HepG2 (cell line): ENCODE data around the gene LMNTD1. TPM values are rescaled to one million over a fixed set of nuclear protein-coding genes. Genes with fewer than 3 reads are reported as not detected.

Source experiments
- ATAC-seq: fragments of 200-7000 bp; cut with Tn5 transposase; 3 replicates; pipeline ENCODE4 v1.9.1; 2020; ENCODE audit warnings: mild to moderate bottlenecking, moderate library complexity
- BruUV-seq: library from RNA; stranded (reverse); fragments of 400-500 nt; replicated peaks from 2 replicates; lab custom pipeline; 2021; lab: Mats Ljungman, UMichigan
- CTCF ChIA-PET: fragments of 300-600 bp; formaldehyde crosslinking; extraction: SDS; loops from one replicate; lab custom pipeline; 2021; ENCODE audit warnings: low total read pairs, inconsistent platforms, low intra/inter-chr PET ratio; lab: Yijun Ruan, JAX
- POLR2A ChIA-PET: fragments of 350-600 bp; sonication (Branson Sonifier 250); formaldehyde crosslinking; loops from one replicate; lab custom pipeline; 2020; ENCODE audit warnings: antibody characterized with exemption, inconsistent platforms; lab: Yijun Ruan, JAX
- DNase-seq: peaks from one replicate; pipeline ENCODE4 v3.0.0-alpha.2; 2015; ENCODE audit warnings: low spot score
- FAIRE-seq: peaks from 3 replicates; lab custom pipeline; 2011; peaks lifted over from hg19 to GRCh38; lab: Jason Lieb, UNC
- H2AFZ ChIP-seq: one replicate; pipeline ENCODE4 v1.6.1; 2011; ENCODE audit warnings: low read length, inconsistent platforms
- H3K27ac ChIP-seq: fragments of 300-600 bp; 3 replicates; pipeline ENCODE4 v1.8.0; 2011; ENCODE audit warnings: mixed run types, mild to moderate bottlenecking, mixed read lengths, low read length, inconsistent platforms; ENCODE audit not compliant: insufficient read depth; ENCODE audit errors: extremely low read length
- H3K27me3 ChIP-seq, 2 experiments: fragments of 200-600 bp in 1 of 2; 2 replicates in 1 of 2; 3 replicates in 1 of 2; pipeline versions ENCODE4 v1.6.0 to v1.8.0; 2011; ENCODE audit warnings: low read length in 2 of 2, mild to moderate bottlenecking in 2 of 2, moderate library complexity in 2 of 2, inconsistent platforms in 1 of 2; ENCODE audit not compliant: insufficient read depth in 2 of 2, control insufficient read depth in 1 of 2
- H3K36me3 ChIP-seq, 2 experiments: fragments of 200-600 bp in 1 of 2; replicated peaks in 1 of 2; 2 replicates in 1 of 2; 3 replicates in 1 of 2; pipeline versions ENCODE4 v1.5.1 to v1.8.0; 2011; ENCODE audit warnings: low read length in 2 of 2, inconsistent platforms in 1 of 2; ENCODE audit not compliant: insufficient read depth in 2 of 2, control insufficient read depth in 1 of 2
- H3K4me1 ChIP-seq: 2 replicates; pipeline ENCODE4 v1.5.1; 2012; ENCODE audit warnings: low read length, inconsistent platforms; ENCODE audit not compliant: insufficient read depth
- H3K4me2 ChIP-seq: 2 replicates; pipeline ENCODE4 v1.6.0; 2011; ENCODE audit warnings: low read depth, low read length, inconsistent platforms
- H3K4me3 ChIP-seq, 3 experiments: fragments of 200-600 bp in 1 of 3; sonication (generic), shearing (Covaris generic) in 1 of 3; replicated peaks in 1 of 3; 2 replicates each; pipeline ENCODE4 v1.5.1; 2011 to 2016; ENCODE audit warnings: low read length in 3 of 3, inconsistent platforms in 2 of 3, low read depth in 2 of 3, mild to moderate bottlenecking in 2 of 3, control low read depth in 1 of 3, mixed read lengths in 1 of 3; ENCODE audit not compliant: insufficient read depth in 1 of 3
- H3K79me2 ChIP-seq: one replicate; pipeline ENCODE4 v1.6.1; 2011; ENCODE audit warnings: low read length, inconsistent platforms; ENCODE audit not compliant: insufficient read depth
- H3K9ac ChIP-seq: 2 replicates; pipeline ENCODE4 v1.6.0; 2011; ENCODE audit warnings: mild to moderate bottlenecking, low read depth, low read length, inconsistent platforms; ENCODE audit not compliant: insufficient read depth
- H3K9me3 ChIP-seq: 2 replicates; pipeline ENCODE4 v1.5.1; 2012; ENCODE audit warnings: mild to moderate bottlenecking, low read length
- H4K20me1 ChIP-seq: 2 replicates; pipeline ENCODE4 v1.6.0; 2011; ENCODE audit warnings: inconsistent platforms, mild to moderate bottlenecking, low read length, moderate library complexity; ENCODE audit not compliant: insufficient read depth
- ATF3 ChIP-seq: sonication (generic); formaldehyde crosslinking; IDR thresholded peaks from 2 replicates; pipeline ENCODE4 v1.4.0; 2020; ENCODE audit warnings: missing genetic modification reagents
- EEA1 ChIP-seq: sonication (generic); formaldehyde crosslinking; IDR thresholded peaks from 2 replicates; pipeline ENCODE4 v1.5.1; 2020; ENCODE audit warnings: mild to moderate bottlenecking, missing genetic modification reagents, borderline replicate concordance
- GATAD2A ChIP-seq: IDR thresholded peaks from 2 replicates; pipeline ENCODE4 v1.6.1; 2016
- HDAC2 ChIP-seq: sonication (generic); formaldehyde crosslinking; IDR thresholded peaks from 2 replicates; pipeline ENCODE4 v1.4.0; 2020; ENCODE audit warnings: missing genetic modification reagents
- KDM5A ChIP-seq: fragments of 200-600 bp; sonication (generic); IDR thresholded peaks from 2 replicates; pipeline ENCODE4 v1.7.0; 2018; ENCODE audit warnings: antibody characterized with exemption, mild to moderate bottlenecking, low read length, borderline replicate concordance
- RBM39 ChIP-seq: fragments of 200-400 bp; formaldehyde crosslinking; IDR thresholded peaks from one replicate; pipeline ENCODE4 v1.6.1; 2018; ENCODE audit warnings: antibody characterized with exemption, mild to moderate bottlenecking, low read depth, low read length; ENCODE audit not compliant: poor library complexity, severe bottlenecking
- REXO4 ChIP-seq: sonication (generic); formaldehyde crosslinking; IDR thresholded peaks from 2 replicates; pipeline ENCODE4 v1.8.0; 2022; ENCODE audit warnings: missing genetic modification reagents, mild to moderate bottlenecking, borderline replicate concordance
- TCF7L2 ChIP-seq: IDR thresholded peaks from 2 replicates; pipeline ENCODE4 v1.6.1; 2011; ENCODE audit warnings: mild to moderate bottlenecking, low read depth, low read length, moderate library complexity
- THAP9 ChIP-seq: sonication (generic); formaldehyde crosslinking; IDR thresholded peaks from 2 replicates; pipeline ENCODE4; 2020; ENCODE audit warnings: missing genetic modification reagents, mild to moderate bottlenecking, borderline replicate concordance
- TP53 ChIP-seq: sonication (generic); formaldehyde crosslinking; conservative IDR thresholded peaks from 2 replicates; pipeline ENCODE4 v1.4.0; 2020; ENCODE audit warnings: missing genetic modification reagents
- XRCC5 ChIP-seq: fragments of 200-400 bp; formaldehyde crosslinking; optimal IDR thresholded peaks from 2 replicates; pipeline ENCODE3; 2017; ENCODE audit warnings: mild to moderate bottlenecking, low read length
- ZNF34 ChIP-seq: sonication (generic); formaldehyde crosslinking; IDR thresholded peaks from 2 replicates; pipeline ENCODE4 v1.4.0; 2020; ENCODE audit warnings: mild to moderate bottlenecking, missing genetic modification reagents, borderline replicate concordance
- ZNF496 ChIP-seq: sonication (generic); formaldehyde crosslinking; IDR thresholded peaks from 2 replicates; pipeline ENCODE4 v1.8.1; 2023; ENCODE audit warnings: mild to moderate bottlenecking, moderate library complexity, missing genetic modification reagents; ENCODE audit not compliant: insufficient replicate concordance
- ZNF670 ChIP-seq: sonication (generic); formaldehyde crosslinking; IDR thresholded peaks from 2 replicates; pipeline ENCODE4 v1.8.0; 2022; ENCODE audit warnings: mild to moderate bottlenecking, missing genetic modification reagents, borderline replicate concordance
- WGBS: methylation state at CpG from one replicate; pipeline ENCODE4 v1.1.6; 2017; ENCODE audit warnings: low lambda C conversion rate; 5-methylcytosine and 5-hydroxymethylcytosine counted together
- in situ Hi-C: cut with HindIII; loops from 2 replicates; pipeline ENCODE4 v1.10.0; 2017; ENCODE audit warnings: low pct_unique_long_range_greater_than_20kb; ENCODE audit not compliant: extremely low pct_ligation_motif_present
- intact Hi-C: fragments of 100-400 bp; cut with micrococcal nuclease; formaldehyde crosslinking; loops from one replicate; pipeline ENCODE4 v1.10.0; 2022; ENCODE audit not compliant: unreplicated experiment
- polyA plus RNA-seq, 8 experiments: library from polyadenylated mRNA; depleted of rRNA in 3 of 8; stranded (reverse) in 7 of 8; unstranded in 1 of 8; fragments of >200 nt; fragmentation: Illumina TruSeq in 4 of 8; extraction: Trizol in 4 of 8; gene quantifications; 2 replicates each; pipeline versions ENCODE4 v1.2.1 to v1.2.3, GENCODE V29; 2011 to 2016; ENCODE audit warnings: low read depth in 4 of 8, missing spikeins in 1 of 8, mixed read lengths in 1 of 8; ENCODE audit not compliant: insufficient read depth in 1 of 8
- total RNA-seq, 5 experiments: library from RNA; depleted of rRNA; stranded (reverse); fragments of >200 nt; fragmentation: Illumina TruSeq; extraction: Trizol; gene quantifications; 2 replicates each; pipeline ENCODE4 v1.2.3, GENCODE V29; 2016; ENCODE audit warnings: low read depth in 1 of 5
- TF ChIP-seq, protein P1 (sequence below): sonication (generic); formaldehyde crosslinking; IDR thresholded peaks from 2 replicates; pipeline ENCODE4 v1.4.0; 2020; ENCODE audit warnings: mild to moderate bottlenecking, missing genetic modification reagents
- TF ChIP-seq, protein P2 (sequence below): sonication (generic); formaldehyde crosslinking; IDR thresholded peaks from 2 replicates; pipeline ENCODE4 v1.5.1; 2020; ENCODE audit warnings: missing genetic modification reagents, mild to moderate bottlenecking, borderline replicate concordance

The LMNTD1 gene
- total and polyA plus RNA-seq, 2 of the 13 experiments (the other 11 are each of a cell fraction or from before 2014, with no cell fraction given): not detected

- FAIRE-seq: no peak
- WGBS: 74% methylated on average over 7 of the region's 7 CpGs
- ChIA-PET POLR2A (no interaction called here), CTCF (no interaction called here)
- Histone ChIP-seq H3K4me2 (no peak overlapping the region), H4K20me1 (no peaks in the 10 kb centered on the region), H3K27ac (no peak overlapping the region), H3K36me3 (no peaks in the 10 kb centered on the region), H3K9me3 (peaks cover 11% of the 10 kb centered on the region; the same call in 1 of the 2 replicates), H3K27me3 (no peaks in the 10 kb centered on the region), H3K79me2 (no peaks in the 10 kb centered on the region), H2AFZ (no peak overlapping the region), H3K4me3 (no peak overlapping the region), H3K9ac (no peak overlapping the region), H3K4me1 (peaks cover 8% of the 10 kb centered on the region; the same call in 1 of the 2 replicates)
- no peak for ATAC-seq
- DNase-seq: no peak
- in situ Hi-C loops: no loop called here
- intact Hi-C loops: no loop called here
- BruUV-seq: no TSS peak
- TF ChIP-seq XRCC5: no peak
- no peak for TF ChIP-seq ZNF670
- TF ChIP-seq THAP9 (CRISPR knock-in tag): no peak
- no peak for TF ChIP-seq KDM5A
- TF ChIP-seq EEA1 (CRISPR knock-in tag): no peak
- no peak for TF ChIP-seq TCF7L2
- no peak for TF ChIP-seq HDAC2 (CRISPR knock-in tag)
- TF ChIP-seq ATF3 (CRISPR knock-in tag): no peak
- no peak for TF ChIP-seq ZNF496 (CRISPR knock-in tag)
- TF ChIP-seq, protein P1, sequence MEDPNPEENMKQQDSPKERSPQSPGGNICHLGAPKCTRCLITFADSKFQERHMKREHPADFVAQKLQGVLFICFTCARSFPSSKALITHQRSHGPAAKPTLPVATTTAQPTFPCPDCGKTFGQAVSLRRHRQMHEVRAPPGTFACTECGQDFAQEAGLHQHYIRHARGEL (CRISPR knock-in tag): no peak
- TF ChIP-seq TP53 (CRISPR knock-in tag): no peak
- TF ChIP-seq ZNF34 (CRISPR knock-in tag): no peak
- no peak for TF ChIP-seq GATAD2A
- no peak for TF ChIP-seq REXO4 (CRISPR knock-in tag)
- TF ChIP-seq RBM39: no peak
- TF ChIP-seq, protein P2, sequence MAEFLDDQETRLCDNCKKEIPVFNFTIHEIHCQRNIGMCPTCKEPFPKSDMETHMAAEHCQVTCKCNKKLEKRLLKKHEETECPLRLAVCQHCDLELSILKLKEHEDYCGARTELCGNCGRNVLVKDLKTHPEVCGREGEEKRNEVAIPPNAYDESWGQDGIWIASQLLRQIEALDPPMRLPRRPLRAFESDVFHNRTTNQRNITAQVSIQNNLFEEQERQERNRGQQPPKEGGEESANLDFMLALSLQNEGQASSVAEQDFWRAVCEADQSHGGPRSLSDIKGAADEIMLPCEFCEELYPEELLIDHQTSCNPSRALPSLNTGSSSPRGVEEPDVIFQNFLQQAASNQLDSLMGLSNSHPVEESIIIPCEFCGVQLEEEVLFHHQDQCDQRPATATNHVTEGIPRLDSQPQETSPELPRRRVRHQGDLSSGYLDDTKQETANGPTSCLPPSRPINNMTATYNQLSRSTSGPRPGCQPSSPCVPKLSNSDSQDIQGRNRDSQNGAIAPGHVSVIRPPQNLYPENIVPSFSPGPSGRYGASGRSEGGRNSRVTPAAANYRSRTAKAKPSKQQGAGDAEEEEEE (CRISPR knock-in tag): no peak
These were observed 56.1 kb downstream of the LMNTD1 start for GRCh38 chr12:25497021-25497420.
